Stimulated activated CD4-positive, alpha-beta T cell treated with anti-CD3 and anti-CD28 coated beads, Interleukin-4, amount 100 ng/mL, for 48 hours (primary cell): Measurements from ENCODE around the gene STXBP1.

Source experiments
- DNase-seq, 2 donors: peaks; one replicate each; pipeline ENCODE4 v3.0.0-alpha.2; 2020; ENCODE audit warnings: low read depth in 2 of 2

The STXBP1 gene

GRCh38 chr9:127654619-127655018 is 42.5 kb downstream of the STXBP1 start:
- DNase-seq, result no peak

- DNase-seq, result no peak
These were observed 46.4 kb downstream of the STXBP1 start for GRCh38 chr9:127658428-127658827.

GRCh38 chr9:127660886-127661741 is 49.0 kb downstream of the STXBP1 start:
- no peak for DNase-seq

GRCh38 chr9:127662617-127663016 is 50.5 kb downstream of the STXBP1 start:
- DNase-seq, result no peak

GRCh38 chr9:127664324-127664677 is 52.2 kb downstream of the STXBP1 start:
- DNase-seq, result no peak

GRCh38 chr9:127664678-127665507 is 52.8 kb downstream of the STXBP1 start:
- no peak for DNase-seq

- no peak for DNase-seq
These were observed 55.2 kb downstream of the STXBP1 start for GRCh38 chr9:127667127-127667844.

GRCh38 chr9:127667906-127668305 is 55.8 kb downstream of the STXBP1 start:
- no peak for DNase-seq

- DNase-seq, result no peak
These were observed 61.2 kb downstream of the STXBP1 start for GRCh38 chr9:127673234-127673633.

- DNase-seq, result no peak
These were observed 64.6 kb downstream of the STXBP1 start for GRCh38 chr9:127676638-127677037.

- DNase-seq, result no peak
These were observed 67.4 kb downstream of the STXBP1 start for GRCh38 chr9:127679506-127679905.

GRCh38 chr9:127680226-127680625 is 68.1 kb downstream of the STXBP1 start:
- no peak for DNase-seq

GRCh38 chr9:127680846-127681245 is 68.8 kb downstream of the STXBP1 start:
- DNase-seq, result no peak

GRCh38 chr9:127682351-127683136 is 70.5 kb downstream of the STXBP1 start:
- no peak for DNase-seq

- DNase-seq, result no peak
These were observed 71.6 kb downstream of the STXBP1 start for GRCh38 chr9:127683723-127684122.

GRCh38 chr9:127684576-127684975 is 72.5 kb downstream of the STXBP1 start:
- DNase-seq, result no peak

- no peak for DNase-seq
These were observed 74.7 kb downstream of the STXBP1 start for GRCh38 chr9:127686461-127687393.

- no peak for DNase-seq
These were observed 77.4 kb downstream of the STXBP1 start for GRCh38 chr9:127689329-127690000.

- DNase-seq, result no peak
These were observed 78.7 kb downstream of the STXBP1 start for GRCh38 chr9:127690735-127691134.

- DNase-seq, result no peak
These were observed 80.0 kb downstream of the STXBP1 start for GRCh38 chr9:127692071-127692470.
